ENCODE data around the gene COCH.

COCH gene

DNA sequence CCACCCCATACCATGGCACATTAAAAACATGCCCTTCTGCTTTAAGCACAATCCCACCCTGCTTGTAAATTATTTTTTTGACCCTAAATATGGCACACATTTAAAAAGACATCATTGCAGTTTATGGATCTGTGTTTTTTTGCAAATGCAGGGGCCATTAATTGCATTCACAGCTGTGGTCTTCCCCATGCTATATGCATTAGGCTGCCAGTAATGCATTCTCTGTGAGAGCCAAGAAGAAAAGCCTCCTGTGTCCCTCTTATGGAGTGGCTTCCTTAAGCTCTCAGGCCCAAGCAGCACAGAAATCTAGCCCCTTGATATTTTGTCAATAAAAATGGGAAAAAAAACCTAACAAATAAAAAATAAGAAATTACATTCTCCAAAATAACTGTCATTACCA, 20.4 kb upstream of the COCH start:
- Mint-ChIP-seq H3K9me3 (no peaks in the 10 kb centered on the region), H3K27me3 (ENCODE audit: low read depth, poor library complexity) (peaks cover 7% of the 10 kb centered on the region), H3K4me1 (no peaks in the 10 kb centered on the region), H3K4me3 (no peak overlapping the region), H3K36me3 (ENCODE audit: low read depth) (no peaks in the 10 kb centered on the region), H3K27ac (no peak overlapping the region)
- no peak for DNase-seq
- TF ChIP-seq, protein P1, sequence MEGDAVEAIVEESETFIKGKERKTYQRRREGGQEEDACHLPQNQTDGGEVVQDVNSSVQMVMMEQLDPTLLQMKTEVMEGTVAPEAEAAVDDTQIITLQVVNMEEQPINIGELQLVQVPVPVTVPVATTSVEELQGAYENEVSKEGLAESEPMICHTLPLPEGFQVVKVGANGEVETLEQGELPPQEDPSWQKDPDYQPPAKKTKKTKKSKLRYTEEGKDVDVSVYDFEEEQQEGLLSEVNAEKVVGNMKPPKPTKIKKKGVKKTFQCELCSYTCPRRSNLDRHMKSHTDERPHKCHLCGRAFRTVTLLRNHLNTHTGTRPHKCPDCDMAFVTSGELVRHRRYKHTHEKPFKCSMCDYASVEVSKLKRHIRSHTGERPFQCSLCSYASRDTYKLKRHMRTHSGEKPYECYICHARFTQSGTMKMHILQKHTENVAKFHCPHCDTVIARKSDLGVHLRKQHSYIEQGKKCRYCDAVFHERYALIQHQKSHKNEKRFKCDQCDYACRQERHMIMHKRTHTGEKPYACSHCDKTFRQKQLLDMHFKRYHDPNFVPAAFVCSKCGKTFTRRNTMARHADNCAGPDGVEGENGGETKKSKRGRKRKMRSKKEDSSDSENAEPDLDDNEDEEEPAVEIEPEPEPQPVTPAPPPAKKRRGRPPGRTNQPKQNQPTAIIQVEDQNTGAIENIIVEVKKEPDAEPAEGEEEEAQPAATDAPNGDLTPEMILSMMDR (IDR thresholded peaks at IDR 0.05), result no peak

DNA sequence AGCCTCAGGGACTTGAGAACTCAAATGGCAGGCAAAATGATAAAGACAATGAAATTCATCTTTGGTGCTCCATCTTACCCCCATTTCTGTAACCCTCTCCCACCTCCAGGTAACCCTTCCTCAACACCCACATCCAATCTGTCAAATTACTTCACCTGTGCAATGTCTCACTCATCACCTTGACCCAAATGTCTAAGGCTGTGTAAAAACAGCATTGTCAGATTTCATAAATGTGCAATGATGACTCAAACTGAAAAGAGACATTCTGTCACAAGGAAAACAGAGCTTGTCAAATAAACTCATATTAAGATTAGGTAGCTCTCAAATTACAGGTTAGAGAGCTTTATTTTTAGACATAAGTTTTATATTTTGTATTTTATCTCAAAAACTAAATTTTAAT, 19.9 kb upstream of the COCH start:
- DNase-seq, result no peak

DNA sequence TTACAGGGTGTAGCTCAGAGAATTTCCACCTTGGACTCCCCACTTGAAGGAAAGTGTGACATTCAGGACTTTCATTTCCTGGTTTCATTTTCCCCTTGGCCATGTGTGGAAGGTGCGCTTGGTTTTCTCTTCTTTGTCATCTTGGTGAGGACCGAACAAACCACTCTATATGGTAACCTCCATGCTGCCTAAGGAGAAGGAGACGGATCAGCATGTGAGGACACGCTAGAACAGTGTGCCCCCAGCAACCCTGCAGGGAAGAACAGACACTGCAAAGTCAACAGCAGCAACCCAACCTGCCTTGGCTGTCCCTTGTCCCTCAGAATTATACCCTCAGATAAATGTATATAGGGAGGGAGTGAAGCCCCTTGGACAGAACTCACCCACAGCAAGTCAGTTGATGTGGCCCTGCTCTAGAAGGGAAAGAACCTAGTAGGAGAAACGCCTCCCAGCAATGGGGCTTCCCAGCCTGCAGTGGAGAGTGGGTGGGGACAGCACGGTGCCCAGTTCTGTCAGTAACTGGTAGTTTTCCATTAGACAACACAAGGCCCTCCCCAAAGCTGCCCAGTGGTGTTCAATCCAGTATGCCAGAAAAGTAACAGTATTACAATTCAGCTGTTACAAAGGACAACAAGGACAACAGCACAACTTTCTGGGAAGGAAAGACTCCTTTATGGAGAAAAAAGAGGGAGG, 18.9 kb upstream of the COCH start:
- TF ChIP-seq, protein P1 (IDR thresholded peaks at IDR 0.05), result no peak
- H3K4me3 Mint-ChIP-seq, result no peak overlapping the region

More for the DNA sequence above, 19.9 kb upstream of the COCH start:
- Mint-ChIP-seq H3K27me3 (ENCODE audit: low read depth, poor library complexity) (peaks cover 7% of the 10 kb centered on the region), H3K36me3 (ENCODE audit: low read depth) (no peaks in the 10 kb centered on the region), H3K27ac (no peak overlapping the region), H3K4me3 (no peak overlapping the region), H3K9me3 (no peaks in the 10 kb centered on the region), H3K4me1 (no peaks in the 10 kb centered on the region)
- TF ChIP-seq, protein P1 (IDR thresholded peaks at IDR 0.05), result no peak

DNA sequence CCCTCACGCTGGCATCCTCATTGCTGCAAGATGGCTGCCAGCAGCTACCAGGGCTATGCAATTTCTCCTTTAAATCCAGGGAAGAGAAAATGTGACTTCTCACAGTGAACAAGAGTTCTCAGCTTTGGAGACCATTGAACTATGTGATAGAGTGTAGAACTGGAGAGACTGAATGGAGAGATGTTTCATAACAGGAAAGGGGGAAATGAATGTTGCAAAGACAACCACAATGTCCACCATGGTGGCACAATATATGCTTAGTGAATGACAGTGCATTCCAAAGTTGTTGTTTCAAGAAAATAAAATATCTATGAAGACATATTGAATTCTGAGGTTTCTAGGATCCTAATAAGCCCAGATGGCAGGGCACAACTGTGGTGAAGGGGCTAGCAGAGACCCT, 13.2 kb upstream of the COCH start:
- Mint-ChIP-seq H3K36me3 (ENCODE audit: low read depth) (no peaks in the 10 kb centered on the region), H3K4me3 (no peak overlapping the region), H3K27ac (no peak overlapping the region), H3K27me3 (ENCODE audit: low read depth, poor library complexity) (peaks cover 21% of the 10 kb centered on the region), H3K9me3 (no peaks in the 10 kb centered on the region), H3K4me1 (no peaks in the 10 kb centered on the region)
- TF ChIP-seq, protein P1 (IDR thresholded peaks at IDR 0.05), result no peak
- no peak for DNase-seq

More for the DNA sequence above, 18.9 kb upstream of the COCH start:
- H3K27ac Mint-ChIP-seq, result no peak overlapping the region
- no peaks in the 10 kb centered on the region for H3K36me3 Mint-ChIP-seq (ENCODE audit: low read depth)
- no peak for DNase-seq
- H3K27me3 Mint-ChIP-seq (ENCODE audit: low read depth, poor library complexity), result peaks cover 6% of the 10 kb centered on the region
- no peaks in the 10 kb centered on the region for H3K4me1 Mint-ChIP-seq
- no peaks in the 10 kb centered on the region for H3K9me3 Mint-ChIP-seq

DNA sequence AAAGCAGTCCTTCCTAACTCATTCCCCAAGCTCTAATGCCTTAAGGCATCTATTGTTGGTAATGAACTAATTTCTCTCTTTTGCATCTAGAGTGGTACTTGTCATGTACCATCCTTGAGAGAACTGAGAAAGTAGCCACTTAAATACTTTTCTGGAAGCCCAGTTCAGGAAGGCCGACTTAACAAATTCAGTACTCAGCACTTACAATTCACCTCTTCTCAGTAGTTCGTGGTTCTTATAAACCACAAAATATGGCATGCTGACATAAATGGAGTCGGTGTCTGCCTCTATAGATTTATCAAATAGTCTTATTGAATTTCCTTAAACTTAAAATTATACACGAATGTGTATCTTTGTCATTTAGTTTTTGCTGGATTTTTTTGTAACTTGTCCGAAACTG, 9.4 kb upstream of the COCH start:
- Mint-ChIP-seq H3K27me3 (ENCODE audit: low read depth, poor library complexity) (peaks cover 32% of the 10 kb centered on the region), H3K4me3 (no peak overlapping the region), H3K36me3 (ENCODE audit: low read depth) (no peaks in the 10 kb centered on the region), H3K27ac (no peak overlapping the region), H3K9me3 (no peaks in the 10 kb centered on the region), H3K4me1 (no peaks in the 10 kb centered on the region)
- no peak for DNase-seq
- TF ChIP-seq, protein P1 (IDR thresholded peaks at IDR 0.05), result no peak

DNA sequence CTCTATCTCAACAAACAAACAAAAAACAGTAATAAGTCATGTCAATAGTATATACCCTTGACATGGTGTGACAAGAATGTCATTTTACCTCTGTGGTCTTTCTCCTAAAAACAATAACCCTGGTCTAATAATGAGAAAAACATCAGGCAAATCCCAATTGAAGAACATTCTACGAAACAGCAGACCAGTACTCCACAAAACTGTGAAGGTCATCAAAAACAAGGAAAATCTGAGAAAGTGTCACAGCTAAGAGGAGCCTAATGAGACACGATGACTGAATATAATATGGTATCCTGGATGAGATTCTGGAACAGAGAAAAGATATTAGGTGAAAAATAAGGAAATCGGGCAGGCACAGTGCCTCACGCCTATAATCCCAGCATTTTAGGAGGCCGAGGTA, 5.6 kb upstream of the COCH start:
- TF ChIP-seq, protein P1 (IDR thresholded peaks at IDR 0.05), result no peak
- H3K27me3 Mint-ChIP-seq (ENCODE audit: low read depth, poor library complexity), result peaks cover 50% of the 10 kb centered on the region
- H3K27ac Mint-ChIP-seq, result no peak overlapping the region
- H3K36me3 Mint-ChIP-seq (ENCODE audit: low read depth), result no peaks in the 10 kb centered on the region
- H3K4me1 Mint-ChIP-seq, result peaks cover 8% of the 10 kb centered on the region
- H3K4me3 Mint-ChIP-seq, result no peak overlapping the region
- no peak for DNase-seq
- no peaks in the 10 kb centered on the region for H3K9me3 Mint-ChIP-seq

All from nephron progenitor cell (in vitro differentiated cells).